Thyroid gland (tissue), 4 donors: ENCODE measurements around the gene USP51. TPM values are rescaled to one million over a fixed set of nuclear protein-coding genes. Genes with fewer than 3 reads are reported as not detected.
"Not testable (repeated sequence)": the region's sequence is repeated elsewhere in the genome, so short reads cannot be mapped to it uniquely, and the experiment has no call there.

Experiments
- DNase-seq, 2 donors: peaks; one replicate each; pipeline ENCODE4 v3.0.0-alpha.2; 2019
- H3K27ac ChIP-seq, 3 donors: fragments of 200-600 bp; sonication (generic); 1 replicate in 2 of 3; 2 replicates in 1 of 3; pipeline ENCODE4 v1.5.1; 2016 to 2019; ENCODE audit warnings: mild to moderate bottlenecking in 1 of 3, moderate library complexity in 1 of 3
- H3K27me3 ChIP-seq: fragments of 200-600 bp; sonication (generic); one replicate; pipeline ENCODE4 v1.5.1; 2019
- H3K36me3 ChIP-seq, 2 donors: fragments of 200-600 bp; sonication (generic); one replicate each; pipeline ENCODE4 v1.5.1; 2016 to 2019
- H3K4me1 ChIP-seq, 2 donors: fragments of 200-600 bp; sonication (generic); one replicate each; pipeline ENCODE4 v1.5.1; 2017 to 2019
- H3K4me3 ChIP-seq, 3 donors: fragments of 200-600 bp; sonication (generic); replicated peaks in 1 of 3; 1 replicate in 2 of 3; 2 replicates in 1 of 3; pipeline ENCODE4 v1.5.1; 2016; ENCODE audit warnings: mild to moderate bottlenecking in 1 of 3
- H3K9me3 ChIP-seq: fragments of 200-600 bp; sonication (generic); one replicate; pipeline ENCODE4 v1.5.1; 2017
- POLR2A ChIP-seq, 2 donors: fragments of 450-650 bp; IDR thresholded peaks; one replicate each; pipeline ENCODE4 v1.6.1; 2017; ENCODE audit warnings: antibody characterized with exemption in 2 of 2, mild to moderate bottlenecking in 2 of 2, moderate library complexity in 1 of 2
- WGBS, 2 donors: methylation state at CpG; one replicate each; pipeline ENCODE4 v1.1.5; 2017; 5-methylcytosine and 5-hydroxymethylcytosine counted together
- intact Hi-C: fragments of 100-400 bp; cut with DNase I; formaldehyde crosslinking; loops from one replicate; pipeline ENCODE4 v1.15.1; 2023
- total RNA-seq, 4 donors: library from RNA; depleted of rRNA; stranded (reverse); fragments of >200 nt; gene quantifications; one replicate each; pipeline ENCODE4 v1.2.3, GENCODE V29; 2016
- TF ChIP-seq, protein P1 (sequence below), 6 experiments: fragments of 200-600 bp in 3 of 6; fragments of 450-650 bp in 3 of 6; sonication (generic) in 3 of 6; IDR thresholded peaks; one replicate each; pipeline ENCODE4 v1.5.1; 2016 to 2019; ENCODE audit warnings: antibody characterized with exemption in 6 of 6, mild to moderate bottlenecking in 2 of 6, inconsistent platforms in 1 of 6, moderate library complexity in 1 of 6

USP51 gene
- 10 to 100 TPM in 1 of 4 donors, 1 to 10 TPM in 3; 5.5 to 12.7 (median 8.5) TPM for total RNA-seq

DNA sequence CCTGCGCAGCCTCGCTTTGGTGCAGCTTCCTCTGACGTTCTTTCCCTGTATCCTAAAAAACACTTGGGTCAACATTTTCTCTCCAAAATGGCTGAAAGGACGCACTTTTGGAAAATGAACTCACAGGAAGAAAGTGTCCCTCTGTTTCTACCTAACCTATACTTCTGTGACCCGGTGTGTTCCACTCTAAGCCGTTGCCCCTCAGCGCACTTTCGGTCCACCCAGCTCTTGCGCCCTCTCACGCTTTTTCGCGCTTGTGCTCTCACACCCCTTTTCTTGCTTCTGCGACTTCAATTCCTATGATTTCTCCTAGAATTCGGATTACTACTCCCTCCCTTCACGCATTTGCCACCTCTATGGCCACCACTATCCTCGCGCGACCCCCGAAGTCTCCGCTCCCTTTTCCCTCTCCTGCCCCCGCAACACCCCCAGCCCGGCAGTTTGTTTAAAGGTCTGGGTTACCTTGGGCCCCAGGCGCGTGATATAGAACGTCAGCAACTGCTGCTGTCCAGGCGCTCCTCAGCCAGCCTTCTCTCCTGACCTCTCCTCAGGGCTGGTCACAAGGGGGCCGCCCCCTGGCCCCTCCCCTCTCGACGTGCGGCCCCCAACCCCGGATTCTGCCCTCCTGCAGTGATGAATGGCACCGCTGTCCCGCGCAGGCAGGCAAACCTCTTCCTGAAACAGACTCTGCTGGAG lies at the start of gene USP51:
Gene USP51, minus strand, starts transcription at position 535 of the 696 bp plus-strand sequence. CDS start 909 bp downstream, outside the sequence.
- Histone ChIP-seq H3K27me3 (no peaks in the 10 kb centered on the region), H3K27ac (peak within 1 kb of the TSS; percentile 77 to 98 (median 90)), H3K4me1 (no peaks in the 10 kb centered on the region), H3K4me3 (peak within 1 kb of the TSS; percentile 1 to 40 (median 15)), H3K9me3 (no peaks in the 10 kb centered on the region), H3K36me3 (no peaks in the 10 kb centered on the region)
- WGBS, 2 donors = 0 to 1% methylated on average over 25 to 31 of the region's 34 CpGs
- intact Hi-C loops = no loop called here
- DNase-seq = peak; percentile 48 to 61
- TF ChIP-seq, protein P1, sequence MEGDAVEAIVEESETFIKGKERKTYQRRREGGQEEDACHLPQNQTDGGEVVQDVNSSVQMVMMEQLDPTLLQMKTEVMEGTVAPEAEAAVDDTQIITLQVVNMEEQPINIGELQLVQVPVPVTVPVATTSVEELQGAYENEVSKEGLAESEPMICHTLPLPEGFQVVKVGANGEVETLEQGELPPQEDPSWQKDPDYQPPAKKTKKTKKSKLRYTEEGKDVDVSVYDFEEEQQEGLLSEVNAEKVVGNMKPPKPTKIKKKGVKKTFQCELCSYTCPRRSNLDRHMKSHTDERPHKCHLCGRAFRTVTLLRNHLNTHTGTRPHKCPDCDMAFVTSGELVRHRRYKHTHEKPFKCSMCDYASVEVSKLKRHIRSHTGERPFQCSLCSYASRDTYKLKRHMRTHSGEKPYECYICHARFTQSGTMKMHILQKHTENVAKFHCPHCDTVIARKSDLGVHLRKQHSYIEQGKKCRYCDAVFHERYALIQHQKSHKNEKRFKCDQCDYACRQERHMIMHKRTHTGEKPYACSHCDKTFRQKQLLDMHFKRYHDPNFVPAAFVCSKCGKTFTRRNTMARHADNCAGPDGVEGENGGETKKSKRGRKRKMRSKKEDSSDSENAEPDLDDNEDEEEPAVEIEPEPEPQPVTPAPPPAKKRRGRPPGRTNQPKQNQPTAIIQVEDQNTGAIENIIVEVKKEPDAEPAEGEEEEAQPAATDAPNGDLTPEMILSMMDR (IDR thresholded peaks at IDR 0.05) = peak in 1 of 6 experiments; percentile 11
- TF ChIP-seq POLR2A (IDR thresholded peaks at IDR 0.05) = peak in 1 of 2 donors; percentile 29

DNA sequence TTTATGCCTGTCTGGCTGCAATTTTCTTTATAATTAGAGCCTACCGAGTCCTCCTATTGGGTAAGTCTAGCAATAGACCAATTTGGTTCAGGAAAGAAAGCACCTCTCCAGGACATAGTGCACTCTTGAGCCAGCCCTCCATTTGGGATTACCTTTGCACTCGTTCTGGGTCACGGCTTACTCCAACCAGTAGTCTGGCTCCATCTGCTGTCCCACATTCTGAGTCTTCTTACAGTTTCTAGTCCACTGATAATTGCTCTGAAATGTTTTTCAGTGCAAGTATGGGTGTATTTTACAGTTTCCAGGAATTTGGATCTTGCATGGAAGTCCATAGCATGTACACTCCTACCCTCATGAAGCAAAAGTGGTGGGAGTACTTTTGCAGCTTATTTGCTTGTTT lies 34.8 kb upstream of the USP51 start:
- WGBS, 2 donors = 40 to 62% methylated on average over 3 of the region's 3 CpGs

DNA sequence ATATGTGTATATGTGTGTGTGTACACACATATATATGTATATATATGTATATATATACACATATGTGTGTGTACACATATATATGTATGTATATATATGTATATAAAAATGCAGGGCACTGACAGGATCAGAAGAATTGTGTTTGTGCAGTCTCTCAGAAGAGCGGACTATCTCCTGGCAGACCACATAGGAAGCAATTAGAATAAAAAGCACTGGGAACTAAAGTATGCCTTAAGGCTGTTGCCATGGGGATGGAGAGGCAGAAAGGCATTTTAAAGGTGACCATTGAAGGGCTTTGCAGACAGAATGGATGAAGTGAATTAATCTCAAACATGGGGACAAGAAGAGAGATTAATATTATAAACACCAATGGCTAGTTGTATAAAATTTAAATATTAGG lies 33.7 kb upstream of the USP51 start:
- no peak overlapping the region for H3K27ac ChIP-seq
- DNase-seq = no peak
- WGBS, 2 donors = 44 to 75% methylated on average over 1 of the region's 1 CpG
- intact Hi-C loops = no loop called here
- TF ChIP-seq POLR2A (IDR thresholded peaks at IDR 0.05) = no peak
- TF ChIP-seq, protein P1 (IDR thresholded peaks at IDR 0.05) = no peak
- H3K36me3 ChIP-seq = no peaks in the 10 kb centered on the region
- no peaks in the 10 kb centered on the region for H3K9me3 ChIP-seq
- no peaks in the 10 kb centered on the region for H3K4me1 ChIP-seq
- no peaks in the 10 kb centered on the region for H3K27me3 ChIP-seq
- H3K4me3 ChIP-seq = no peak overlapping the region

More for the DNA sequence above, 34.8 kb upstream of the USP51 start:
- Histone ChIP-seq H3K27me3 (no peaks in the 10 kb centered on the region), H3K27ac (no peak overlapping the region), H3K9me3 (no peaks in the 10 kb centered on the region), H3K4me1 (no peaks in the 10 kb centered on the region), H3K4me3 (no peak overlapping the region), H3K36me3 (no peaks in the 10 kb centered on the region)
- intact Hi-C loops = no loop called here
- TF ChIP-seq POLR2A (IDR thresholded peaks at IDR 0.05) = no peak
- TF ChIP-seq, protein P1 (IDR thresholded peaks at IDR 0.05) = no peak
- no peak for DNase-seq

DNA sequence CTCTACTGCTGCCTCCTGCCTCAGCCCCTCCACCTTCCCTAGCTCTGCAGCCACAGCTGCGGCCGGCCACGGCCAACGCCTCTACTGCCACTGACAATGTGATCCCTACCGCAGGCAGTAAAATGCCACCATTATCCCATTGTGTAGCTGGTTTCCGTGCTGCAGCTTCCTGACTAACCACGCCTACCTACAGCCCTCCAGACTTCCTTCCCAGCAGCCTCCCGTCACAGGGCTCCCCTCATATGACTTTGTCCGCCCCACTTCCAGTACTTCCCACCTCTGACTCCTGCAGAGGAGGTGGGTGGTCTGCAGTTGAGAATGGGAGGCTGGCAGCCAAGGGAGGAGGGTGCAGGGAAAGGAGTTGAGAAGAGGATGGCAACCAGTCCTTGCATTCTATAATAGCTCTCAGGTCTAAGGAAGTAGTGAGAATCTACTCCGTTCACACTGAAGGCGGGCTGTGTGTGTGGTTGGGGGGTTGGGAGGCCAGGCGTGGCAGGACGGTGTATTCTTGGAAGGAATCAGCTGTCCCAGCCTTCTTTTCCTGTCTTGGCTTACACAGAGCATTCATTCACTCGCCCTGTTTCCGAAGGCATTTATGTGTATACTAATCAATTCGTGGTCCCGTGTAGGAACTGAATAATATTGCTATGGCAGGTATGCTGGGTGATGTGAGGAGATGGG lies 33.1 kb upstream of the USP51 start:
- TF ChIP-seq, protein P1 (IDR thresholded peaks at IDR 0.05) = no peak
- intact Hi-C loops = no loop called here
- no peaks in the 10 kb centered on the region for H3K4me1 ChIP-seq
- no peaks in the 10 kb centered on the region for H3K9me3 ChIP-seq
- DNase-seq = no peak
- no peak overlapping the region for H3K4me3 ChIP-seq
- H3K27me3 ChIP-seq = no peaks in the 10 kb centered on the region
- H3K36me3 ChIP-seq = no peaks in the 10 kb centered on the region
- H3K27ac ChIP-seq = no peak overlapping the region
- 67 to 75% methylated on average over 16 of the region's 17 CpGs for WGBS, 2 donors

DNA sequence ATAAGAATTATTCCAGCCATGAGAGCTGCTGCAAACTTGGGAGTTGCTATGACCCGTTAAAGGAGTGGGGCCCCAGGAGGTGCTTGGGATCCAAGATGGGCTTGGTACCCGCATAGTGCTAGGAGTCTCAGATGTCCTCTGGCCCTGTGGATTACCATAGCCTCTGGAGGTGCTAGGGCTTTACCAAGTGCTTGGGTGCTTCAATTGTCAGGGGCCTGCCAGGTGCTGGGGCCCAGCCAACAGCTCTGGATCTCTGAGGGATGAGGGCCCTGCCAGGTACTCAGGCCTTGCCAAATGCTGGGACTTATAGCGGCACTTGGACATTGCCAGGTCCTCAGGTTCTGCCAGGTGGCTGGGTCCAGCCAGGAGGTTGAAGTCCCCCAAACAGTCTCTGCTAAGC lies 32.0 kb upstream of the USP51 start:
- H3K27ac ChIP-seq = no peak overlapping the region
- H3K4me1 ChIP-seq = no peaks in the 10 kb centered on the region
- peak; percentile 43 to 53 for DNase-seq
- no peaks in the 10 kb centered on the region for H3K36me3 ChIP-seq
- 33 to 80% methylated on average over 1 of the region's 3 CpGs for WGBS, 2 donors
- TF ChIP-seq, protein P1 (IDR thresholded peaks at IDR 0.05) = no peak
- TF ChIP-seq POLR2A (IDR thresholded peaks at IDR 0.05) = no peak
- H3K9me3 ChIP-seq = no peaks in the 10 kb centered on the region
- no peak overlapping the region for H3K4me3 ChIP-seq
- no peaks in the 10 kb centered on the region for H3K27me3 ChIP-seq
- intact Hi-C loops = no loop called here

DNA sequence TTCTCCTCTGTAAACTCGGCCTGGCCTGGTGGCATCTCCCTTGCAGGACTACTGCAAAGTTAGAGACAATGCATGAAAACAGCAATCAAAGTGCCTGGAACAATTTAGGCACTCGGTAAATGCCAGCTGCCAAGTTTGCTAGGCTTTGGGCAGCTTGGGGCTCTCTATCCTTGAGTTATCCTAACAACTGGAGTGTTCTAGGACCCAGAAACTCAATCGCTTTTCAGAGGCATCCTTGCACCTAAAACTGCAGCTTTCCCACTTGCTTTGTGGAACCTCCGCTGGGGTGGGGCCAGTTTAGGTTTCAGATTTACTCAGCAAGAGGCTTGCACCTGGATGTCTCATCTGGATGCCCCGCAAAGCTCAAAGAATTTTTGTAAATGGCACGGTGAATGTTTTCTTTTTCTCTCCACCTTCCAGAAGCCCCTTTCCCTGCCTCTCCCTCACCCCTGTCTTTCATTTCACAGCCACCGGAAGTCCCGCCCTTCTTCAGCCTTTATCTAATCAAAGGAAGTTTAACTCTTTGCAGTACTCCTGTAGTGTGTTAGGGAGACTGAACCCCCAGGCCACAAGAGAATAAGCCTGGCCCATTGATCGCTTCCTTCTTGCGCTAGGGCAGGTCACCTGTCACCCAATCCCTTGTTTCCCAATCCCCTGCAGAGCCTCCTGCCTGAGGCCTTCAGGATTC lies 27.3 kb upstream of the USP51 start:
- intact Hi-C loops, H3K4me1 ChIP-seq, DNase-seq, H3K27me3 ChIP-seq, H3K4me3 ChIP-seq, H3K36me3 ChIP-seq, H3K9me3 ChIP-seq, H3K27ac ChIP-seq: not testable (repeated sequence)
- no CpG with 5 or more reads among the region's 10 CpGs for WGBS, 2 donors

DNA sequence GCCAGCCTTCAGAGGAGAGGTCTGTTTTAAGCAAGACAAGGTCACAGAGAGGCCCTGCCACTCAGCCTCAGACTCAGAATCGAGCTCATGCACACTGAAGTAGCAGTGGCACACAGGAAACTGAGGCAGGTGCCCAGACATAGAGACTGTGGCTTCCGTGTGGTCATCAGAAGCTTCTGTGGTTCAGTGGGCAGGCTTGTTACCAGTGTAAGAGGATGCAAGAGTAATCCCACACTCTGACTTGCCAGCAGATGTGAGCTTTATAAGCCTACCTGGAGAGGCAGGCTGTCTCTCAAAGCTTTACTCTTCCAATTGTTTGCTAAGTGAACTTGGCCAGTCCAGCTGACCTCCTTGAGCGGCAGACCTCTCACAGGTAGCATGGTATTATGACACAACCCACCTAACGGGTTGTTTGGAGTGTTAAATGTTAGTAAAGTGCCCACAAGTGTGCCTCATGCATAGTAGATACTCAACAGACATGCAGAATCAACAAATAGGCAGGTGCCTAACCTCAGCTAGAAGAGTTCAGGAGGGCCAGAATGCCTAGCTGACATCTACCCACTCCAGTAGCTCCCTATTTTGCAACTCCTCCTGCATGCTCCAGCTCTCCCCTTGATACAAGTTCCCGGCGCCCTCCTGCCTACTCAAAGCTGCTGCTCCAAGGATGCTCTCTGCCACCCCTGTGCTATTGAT lies 23.5 kb upstream of the USP51 start:
- H3K27me3 ChIP-seq, H3K27ac ChIP-seq, H3K9me3 ChIP-seq, DNase-seq, H3K36me3 ChIP-seq, H3K4me1 ChIP-seq, H3K4me3 ChIP-seq, intact Hi-C loops: not testable (repeated sequence)
- no CpG with 5 or more reads among the region's 6 CpGs for WGBS, 2 donors
